ENCODE results near the gene PNISR.
"Not testable (repeated sequence)": the region's sequence is repeated elsewhere in the genome, so short reads cannot be mapped to it uniquely, and the experiment has no call there.

Gene PNISR

GRCh38 chr6:99424761-99425646 lies at the start of gene PNISR:
TSS of gene PNISR (minus strand) at chr6:99425308. CDS start at chr6:99414659, 10,649 bp downstream.
- peak; percentile 97 for DNase-seq

GRCh38 chr6:99473730-99474129 lies 48.6 kb upstream of the PNISR start:
- no peak for DNase-seq

GRCh38 chr6:99471638-99472037 lies 46.5 kb upstream of the PNISR start:
- DNase-seq, result no peak

- DNase-seq, result no peak
These were observed 42.5 kb upstream of the PNISR start for GRCh38 chr6:99467509-99468106.

- DNase-seq, result not testable (repeated sequence)
These were observed 34.0 kb upstream of the PNISR start for GRCh38 chr6:99459133-99459532.

- no peak for DNase-seq
These were observed 33.2 kb upstream of the PNISR start for GRCh38 chr6:99458319-99458718.

GRCh38 chr6:99446076-99446475 lies 21.0 kb upstream of the PNISR start:
- DNase-seq, result no peak

GRCh38 chr6:99434702-99435530 lies 9.8 kb upstream of the PNISR start:
- no peak for DNase-seq

- DNase-seq, result no peak
These were observed 7.8 kb upstream of the PNISR start for GRCh38 chr6:99432877-99433276.

- DNase-seq, result no peak
These were observed 6.8 kb upstream of the PNISR start for GRCh38 chr6:99431901-99432300.

GRCh38 chr6:99427988-99428387 lies 2.9 kb upstream of the PNISR start:
- DNase-seq, result no peak

- no peak for DNase-seq
These were observed 1.3 kb upstream of the PNISR start for GRCh38 chr6:99426451-99426757.

- DNase-seq, result peak; percentile 78
These were observed 741 bp upstream of the PNISR start for GRCh38 chr6:99425647-99426450.

GRCh38 chr6:99424022-99424421 lies 1.1 kb downstream of the PNISR start:
- no peak for DNase-seq

- no peak for DNase-seq
These were observed 2.2 kb downstream of the PNISR start for GRCh38 chr6:99422912-99423311.

GRCh38 chr6:99416892-99417767 lies 8.0 kb downstream of the PNISR start:
- DNase-seq, result no peak

- no peak for DNase-seq
These were observed 8.9 kb downstream of the PNISR start for GRCh38 chr6:99416226-99416625.

GRCh38 chr6:99415446-99415845 lies 9.7 kb downstream of the PNISR start:
- DNase-seq, result no peak

- DNase-seq, result no peak
These were observed 13.0 kb downstream of the PNISR start for GRCh38 chr6:99412065-99412464.

GRCh38 chr6:99409672-99410071 lies 15.4 kb downstream of the PNISR start:
- DNase-seq, result no peak

- DNase-seq, result no peak
These were observed 18.0 kb downstream of the PNISR start for GRCh38 chr6:99407076-99407475.

GRCh38 chr6:99402448-99402847 lies 22.7 kb downstream of the PNISR start:
- no peak for DNase-seq

All from DMS79 (cell line).